Hepatocyte (in vitro differentiated cells): Measurements from ENCODE around the gene CEP250. TPM values are rescaled to one million over a fixed set of nuclear protein-coding genes. Genes with fewer than 3 reads are reported as not detected.
"Not testable (repeated sequence)": the region's sequence is repeated elsewhere in the genome, so short reads cannot be mapped to it uniquely, and the experiment has no call there.

Source experiments
- DNase-seq: peaks from one replicate; pipeline ENCODE4 v3.0.0-alpha.2; 2016; ENCODE audit warnings: low spot score
- H2AFZ ChIP-seq: fragments of 200-600 bp; sonication (generic); 2 replicates; pipeline ENCODE4 v1.6.0; 2016; ENCODE audit warnings: antibody characterized with exemption, mild to moderate bottlenecking
- H3K27ac ChIP-seq: fragments of 200-600 bp; sonication (generic); 2 replicates; pipeline ENCODE4 v1.5.1; 2016; ENCODE audit warnings: mild to moderate bottlenecking
- H3K27me3 ChIP-seq: fragments of 200-600 bp; sonication (generic); 2 replicates; pipeline ENCODE4 v1.6.1; 2016
- H3K36me3 ChIP-seq: fragments of 200-600 bp; sonication (generic); replicated peaks from 2 replicates; pipeline ENCODE4 v1.5.1; 2016; ENCODE audit warnings: low read depth; ENCODE audit not compliant: insufficient read depth
- H3K4me1 ChIP-seq: fragments of 200-600 bp; sonication (generic); 2 replicates; pipeline ENCODE4 v1.5.1; 2016; ENCODE audit warnings: mild to moderate bottlenecking, moderate library complexity; ENCODE audit not compliant: insufficient read depth
- H3K4me2 ChIP-seq: fragments of 200-600 bp; sonication (generic); 2 replicates; pipeline ENCODE4 v1.6.0; 2016
- H3K4me3 ChIP-seq: fragments of 200-600 bp; sonication (generic); 2 replicates; pipeline ENCODE4 v1.5.1; 2016; ENCODE audit warnings: mild to moderate bottlenecking
- H3K79me2 ChIP-seq: fragments of 200-600 bp; sonication (generic); 2 replicates; pipeline ENCODE4 v1.6.0; 2017; ENCODE audit warnings: mild to moderate bottlenecking
- H3K9me2 ChIP-seq: fragments of 200-600 bp; sonication (generic); replicated peaks from 2 replicates; pipeline ENCODE4 v1.6.0; 2017; ENCODE audit warnings: mild to moderate bottlenecking; ENCODE audit not compliant: insufficient read depth
- H3K9me3 ChIP-seq: fragments of 200-600 bp; sonication (generic); 2 replicates; pipeline ENCODE4 v1.5.1; 2016; ENCODE audit warnings: low read depth, mild to moderate bottlenecking
- H4K20me1 ChIP-seq: fragments of 200-600 bp; sonication (generic); 2 replicates; pipeline ENCODE4 v1.6.0; 2016; ENCODE audit warnings: mild to moderate bottlenecking; ENCODE audit not compliant: insufficient read depth, poor library complexity, severe bottlenecking
- CTCF ChIP-seq: fragments of 200-600 bp; sonication (generic); IDR thresholded peaks from 2 replicates; pipeline ENCODE4 v1.5.1; 2016; ENCODE audit warnings: antibody characterized with exemption, mild to moderate bottlenecking; ENCODE audit not compliant: poor library complexity
- EZH2 ChIP-seq: fragments of 200-600 bp; sonication (generic); IDR thresholded peaks from 2 replicates; pipeline ENCODE4 v1.6.1; 2016; ENCODE audit warnings: antibody characterized with exemption, mild to moderate bottlenecking, borderline replicate concordance
- EZH2phosphoT487 ChIP-seq: fragments of 200-600 bp; sonication (generic); IDR thresholded peaks from one replicate; pipeline ENCODE4 v1.6.1; 2018; ENCODE audit warnings: antibody characterized with exemption, mild to moderate bottlenecking, low read depth, moderate library complexity; ENCODE audit not compliant: unreplicated experiment, severe bottlenecking
- WGBS: methylation state at CpG from one replicate; pipeline ENCODE4 v1.1.6; 2016; ENCODE audit warnings: low lambda C conversion rate; ENCODE audit errors: missing lambda C conversion rate; 5-methylcytosine and 5-hydroxymethylcytosine counted together
- polyA plus RNA-seq: library from polyadenylated mRNA; unstranded; fragments of >200 nt; fragmentation: Nextera tagmentation; extraction: Ambion mirVana; gene quantifications from 2 replicates; pipeline ENCODE4 v1.2.1, GENCODE V29; 2016
- total RNA-seq: library from RNA; depleted of rRNA; stranded (reverse); fragments of >200 nt; gene quantifications from 2 replicates; pipeline ENCODE4 v1.2.3, GENCODE V29; 2014

CEP250 gene
- total and polyA plus RNA-seq, 2 experiments from 2014 or later: 12.4 to 18.5 TPM

DNA sequence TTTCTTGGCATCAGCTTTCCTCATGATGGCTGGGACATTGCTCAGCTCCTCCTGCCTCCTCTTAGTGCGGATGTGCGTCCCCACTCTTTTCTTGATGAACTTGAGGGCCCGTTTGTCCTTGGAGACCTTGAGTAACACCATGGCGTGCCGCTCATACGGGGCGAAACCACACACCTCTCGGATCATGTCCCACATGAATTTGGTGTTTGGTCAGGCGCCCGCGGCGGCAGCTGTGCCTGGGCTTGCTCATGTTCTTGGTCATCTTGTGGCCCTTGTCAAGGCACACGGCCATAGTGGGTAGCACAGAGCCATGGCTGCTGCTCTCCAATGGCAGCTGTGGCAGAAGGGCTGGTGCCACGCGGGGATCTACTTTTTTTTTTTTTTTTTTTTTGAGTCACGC lies 89.0 kb downstream of the CEP250 start:
- Histone ChIP-seq H2AFZ (no peak overlapping the region), H3K27me3 (no peaks in the 10 kb centered on the region), H3K4me2 (no peak overlapping the region), H3K4me1 (peaks cover 10% of the 10 kb centered on the region), H3K9me3 (no peaks in the 10 kb centered on the region), H3K36me3 (no peaks in the 10 kb centered on the region), H3K4me3 (no peak overlapping the region), H3K79me2 (peaks cover 6% of the 10 kb centered on the region), H3K27ac (no peak overlapping the region), H4K20me1 (no peaks in the 10 kb centered on the region), H3K9me2 (no peaks in the 10 kb centered on the region)
- no peak for DNase-seq
- TF ChIP-seq CTCF (no peak), EZH2phosphoT487 (no peak), EZH2 (no peak)
- WGBS: 96% methylated on average over 15 of the region's 16 CpGs

GRCh38 chr20:35544941-35545340 lies 89.5 kb downstream of the CEP250 start:
- H3K4me1 ChIP-seq: peaks cover 10% of the 10 kb centered on the region
- WGBS: 99% methylated on average over 7 of the region's 7 CpGs

GRCh38 chr20:35546127-35546526 lies 90.7 kb downstream of the CEP250 start:
- H3K4me2 ChIP-seq: no peak overlapping the region
- TF ChIP-seq CTCF (no peak), EZH2phosphoT487 (no peak), EZH2 (no peak)
- no peaks in the 10 kb centered on the region for H3K9me2 ChIP-seq
- H3K27me3 ChIP-seq: no peaks in the 10 kb centered on the region
- H2AFZ ChIP-seq: no peak overlapping the region
- H3K27ac ChIP-seq: no peak overlapping the region
- no peak overlapping the region for H3K4me3 ChIP-seq
- DNase-seq: no peak
- WGBS: 86% methylated on average over 1 of the region's 1 CpG
- H3K36me3 ChIP-seq: no peaks in the 10 kb centered on the region
- no peaks in the 10 kb centered on the region for H3K9me3 ChIP-seq
- no peaks in the 10 kb centered on the region for H4K20me1 ChIP-seq
- H3K79me2 ChIP-seq: peaks cover 6% of the 10 kb centered on the region
- peaks cover 10% of the 10 kb centered on the region for H3K4me1 ChIP-seq

More at GRCh38 chr20:35544941-35545340, 89.5 kb downstream of the CEP250 start:
- not testable (repeated sequence) for H3K4me3 ChIP-seq, DNase-seq, H3K9me2 ChIP-seq, H3K4me2 ChIP-seq, H3K27ac ChIP-seq, H3K27me3 ChIP-seq, H4K20me1 ChIP-seq, H3K9me3 ChIP-seq, H3K36me3 ChIP-seq, H3K79me2 ChIP-seq, H2AFZ ChIP-seq

DNA sequence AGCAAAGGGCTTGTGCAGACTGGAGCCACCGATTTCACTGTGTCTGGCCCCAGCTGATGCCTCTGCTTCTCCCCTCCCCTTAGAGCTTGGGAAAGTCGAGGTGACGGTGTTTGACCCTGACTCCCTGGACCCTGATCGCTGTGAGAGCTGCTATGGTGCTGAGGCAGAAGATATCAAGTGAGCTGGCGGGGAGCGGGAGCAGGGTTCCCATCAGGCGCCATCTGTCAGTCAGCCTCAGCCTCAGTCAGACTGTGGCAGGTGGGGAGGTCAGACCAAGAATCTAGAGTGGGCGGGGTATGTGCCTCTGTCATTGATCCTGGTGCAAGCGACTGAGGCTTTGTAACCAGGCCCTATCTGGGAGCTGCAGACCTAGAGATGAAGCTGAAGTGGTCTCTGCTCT lies 91.9 kb downstream of the CEP250 start:
- no peaks in the 10 kb centered on the region for H3K27me3 ChIP-seq
- no peak overlapping the region for H3K4me3 ChIP-seq
- no peaks in the 10 kb centered on the region for H3K9me2 ChIP-seq
- no peaks in the 10 kb centered on the region for H3K36me3 ChIP-seq
- no peak overlapping the region for H2AFZ ChIP-seq
- H3K27ac ChIP-seq: no peak overlapping the region
- H3K9me3 ChIP-seq: no peaks in the 10 kb centered on the region
- H3K79me2 ChIP-seq: peaks cover 5% of the 10 kb centered on the region
- no peak overlapping the region for H3K4me2 ChIP-seq
- H3K4me1 ChIP-seq: peaks cover 5% of the 10 kb centered on the region
- TF ChIP-seq CTCF (no peak), EZH2phosphoT487 (no peak), EZH2 (no peak)
- no peaks in the 10 kb centered on the region for H4K20me1 ChIP-seq
- DNase-seq: no peak
- WGBS: 87% methylated on average over 9 of the region's 9 CpGs
